ENCODE data around the gene SETD7.

The SETD7 gene

GRCh38 chr4:139547979-139548378 is 8.0 kb downstream of the SETD7 start:
- no peak for DNase-seq (ENCODE audit: low read depth)

GRCh38 chr4:139540632-139541031 is 15.4 kb downstream of the SETD7 start:
- DNase-seq (ENCODE audit: low read depth), result no peak

- DNase-seq (ENCODE audit: low read depth), result no peak
Observed at GRCh38 chr4:139540161-139540560, 15.9 kb downstream of the SETD7 start.

DNA sequence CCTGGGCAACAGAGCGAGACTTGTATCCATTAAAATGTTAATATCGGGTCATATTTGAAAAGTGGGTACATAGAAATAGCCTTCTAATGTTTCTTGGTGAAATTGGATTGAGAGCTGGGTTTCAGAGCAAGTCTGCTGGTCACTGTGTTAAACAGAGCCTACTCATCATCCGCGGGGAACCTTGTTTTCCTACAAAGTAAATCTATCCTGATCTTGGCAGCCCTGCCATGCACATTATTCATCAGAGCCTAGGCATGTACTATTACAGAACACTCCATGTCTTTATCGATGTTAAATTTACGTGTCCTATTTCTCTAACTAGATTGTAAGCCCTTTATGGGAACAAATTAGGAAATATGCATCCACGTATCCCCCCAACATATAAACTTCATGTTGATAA is 18.7 kb downstream of the SETD7 start:
- DNase-seq (ENCODE audit: low read depth), result no peak

GRCh38 chr4:139535871-139536234 is 20.2 kb downstream of the SETD7 start:
- no peak for DNase-seq (ENCODE audit: low read depth)

GRCh38 chr4:139535228-139535870 is 20.7 kb downstream of the SETD7 start:
- DNase-seq (ENCODE audit: low read depth), result no peak

- DNase-seq (ENCODE audit: low read depth), result no peak
Observed at GRCh38 chr4:139534287-139534950, 21.6 kb downstream of the SETD7 start.

DNA sequence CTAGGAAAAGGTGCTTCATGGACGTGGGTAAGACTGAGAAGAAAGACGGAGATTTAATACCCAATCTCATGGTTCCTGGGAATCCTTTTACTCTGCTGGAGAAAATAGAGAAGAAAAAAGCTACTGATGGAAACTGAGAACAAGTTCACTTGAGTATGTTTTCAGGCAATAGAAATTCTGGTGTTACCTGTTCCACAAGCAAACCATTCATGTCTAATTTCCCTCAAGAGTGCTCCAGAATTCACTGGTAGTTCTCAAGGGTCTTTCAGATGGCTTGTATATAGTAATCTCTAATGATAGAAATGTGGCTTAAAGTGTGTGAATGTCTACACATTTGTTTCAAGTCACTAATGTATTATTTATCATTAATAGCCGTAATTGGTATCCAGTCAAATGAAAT is 22.5 kb downstream of the SETD7 start:
- no peak for DNase-seq (ENCODE audit: low read depth)

- no peak for DNase-seq (ENCODE audit: low read depth)
Observed at GRCh38 chr4:139532947-139533346, 23.1 kb downstream of the SETD7 start.

DNA sequence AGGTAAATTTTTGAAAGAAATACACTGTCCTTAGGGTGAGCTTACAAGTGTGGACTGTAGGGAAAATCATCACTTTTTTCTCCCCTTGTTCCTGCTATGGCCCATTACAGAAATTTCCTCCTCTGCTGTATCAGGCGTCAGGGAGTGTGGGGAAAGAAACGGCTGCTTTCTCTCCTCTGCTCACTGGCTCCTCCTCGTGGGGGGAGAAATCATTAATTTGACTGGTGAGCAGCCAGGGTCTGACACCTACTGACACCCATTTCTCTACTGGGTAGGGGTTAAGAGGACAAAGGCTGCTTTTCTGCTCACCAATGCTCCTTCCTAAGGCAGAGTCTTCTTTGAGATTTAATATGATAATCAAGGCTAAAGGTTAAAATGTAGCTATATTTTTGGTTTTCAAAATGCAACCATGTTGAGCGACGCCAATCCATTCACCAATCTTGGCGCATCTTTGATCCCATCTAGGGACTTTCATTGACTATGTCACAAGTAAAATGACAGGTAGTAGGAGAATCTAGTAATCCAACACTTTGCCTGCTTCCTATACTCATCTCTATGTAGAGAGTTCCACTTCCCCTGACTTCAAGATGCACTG is 25.1 kb downstream of the SETD7 start:
- no peak for DNase-seq (ENCODE audit: low read depth)

DNA sequence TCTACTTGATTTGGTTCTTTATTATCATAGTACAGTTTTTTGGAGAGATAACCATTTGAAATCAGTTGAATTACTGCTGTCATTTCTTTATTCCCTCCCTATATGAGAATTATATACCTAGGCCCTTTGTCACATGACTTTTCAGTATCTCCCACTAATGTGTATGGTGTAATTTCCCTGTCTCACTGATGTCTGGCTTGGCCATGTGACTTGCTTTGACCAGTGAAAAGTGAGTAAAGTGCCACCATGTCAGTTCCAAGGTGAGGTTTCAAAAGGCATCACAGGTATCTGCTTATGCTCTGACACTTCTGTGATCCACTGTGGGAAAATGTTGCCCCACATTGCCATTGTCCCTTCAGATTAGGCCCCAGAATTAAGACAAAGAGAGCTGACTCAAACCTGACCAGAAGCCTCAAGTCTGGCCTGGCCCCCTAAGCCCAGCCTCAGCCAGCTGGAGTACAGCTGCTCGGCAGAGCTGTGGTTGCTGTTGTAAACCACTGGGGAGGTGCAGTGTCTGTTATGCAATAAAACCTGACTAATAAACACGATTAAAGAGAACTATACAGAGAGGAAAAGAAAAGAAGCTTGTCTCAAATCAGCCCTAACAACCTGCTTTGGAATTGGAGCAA is 27.5 kb downstream of the SETD7 start:
- DNase-seq (ENCODE audit: low read depth), result peak; percentile 67

GRCh38 chr4:139526928-139527327 is 29.1 kb downstream of the SETD7 start:
- DNase-seq (ENCODE audit: low read depth), result no peak

DNA sequence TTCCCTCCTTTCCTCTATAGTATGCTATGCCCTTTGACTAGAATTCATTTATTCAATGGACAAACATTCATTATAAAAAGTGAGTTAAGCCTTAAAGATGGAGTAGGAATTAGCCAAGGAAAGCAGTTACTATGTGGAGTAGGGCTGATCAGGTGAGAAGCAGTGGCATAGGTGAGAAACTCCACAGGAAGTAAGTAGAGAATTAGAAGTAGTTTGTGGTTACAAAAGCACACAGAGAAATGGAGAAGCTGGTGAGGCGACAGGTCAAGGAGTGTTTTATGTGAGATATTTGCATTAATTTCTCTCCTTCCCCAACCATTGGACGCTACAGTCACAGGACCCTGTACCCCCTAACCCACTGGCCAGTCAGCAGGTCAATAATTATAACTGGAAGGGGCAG is 30.6 kb downstream of the SETD7 start:
- DNase-seq (ENCODE audit: low read depth), result no peak

- DNase-seq (ENCODE audit: low read depth), result no peak
Observed at GRCh38 chr4:139524062-139524631, 31.9 kb downstream of the SETD7 start.

DNA sequence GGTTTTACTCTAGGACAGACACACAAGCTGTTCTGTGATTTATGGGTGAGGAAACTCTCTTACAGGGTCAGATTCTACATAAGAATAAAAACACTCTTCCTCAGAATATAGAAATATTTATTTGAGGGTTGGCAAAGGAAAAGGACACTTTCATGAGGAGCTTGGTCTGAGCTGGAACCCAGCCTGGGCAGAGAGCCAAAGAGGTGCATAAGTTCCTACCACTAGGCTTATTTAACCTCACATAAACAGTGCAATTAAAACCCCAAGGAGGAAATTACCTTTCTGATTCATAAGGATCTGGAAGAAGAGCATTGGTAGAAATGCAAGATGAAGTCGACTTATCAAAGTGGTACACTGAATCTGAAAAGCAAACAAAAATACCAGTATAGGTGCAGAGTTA is 32.9 kb downstream of the SETD7 start:
- DNase-seq (ENCODE audit: low read depth), result no peak

DNA sequence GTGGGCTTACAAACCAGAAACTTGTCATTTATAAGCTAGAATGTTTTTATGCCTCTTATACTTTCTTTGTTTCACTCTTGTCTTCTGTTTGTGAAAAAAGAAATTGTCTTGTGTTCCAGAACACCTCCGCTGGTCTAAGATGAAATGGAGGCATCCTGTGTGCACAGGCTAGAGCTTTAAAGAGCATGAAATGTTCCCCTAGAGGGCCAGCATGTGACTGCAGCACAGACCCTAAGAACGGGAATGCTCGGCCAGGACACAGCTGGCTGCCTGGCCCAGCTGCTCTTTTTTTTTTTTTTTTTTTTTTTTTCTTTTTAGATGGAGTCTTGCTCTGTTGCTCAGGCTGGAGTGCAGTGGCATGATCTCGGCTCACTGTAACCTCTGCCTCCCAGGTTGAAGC is 33.6 kb downstream of the SETD7 start:
- no peak for DNase-seq (ENCODE audit: low read depth)

DNA sequence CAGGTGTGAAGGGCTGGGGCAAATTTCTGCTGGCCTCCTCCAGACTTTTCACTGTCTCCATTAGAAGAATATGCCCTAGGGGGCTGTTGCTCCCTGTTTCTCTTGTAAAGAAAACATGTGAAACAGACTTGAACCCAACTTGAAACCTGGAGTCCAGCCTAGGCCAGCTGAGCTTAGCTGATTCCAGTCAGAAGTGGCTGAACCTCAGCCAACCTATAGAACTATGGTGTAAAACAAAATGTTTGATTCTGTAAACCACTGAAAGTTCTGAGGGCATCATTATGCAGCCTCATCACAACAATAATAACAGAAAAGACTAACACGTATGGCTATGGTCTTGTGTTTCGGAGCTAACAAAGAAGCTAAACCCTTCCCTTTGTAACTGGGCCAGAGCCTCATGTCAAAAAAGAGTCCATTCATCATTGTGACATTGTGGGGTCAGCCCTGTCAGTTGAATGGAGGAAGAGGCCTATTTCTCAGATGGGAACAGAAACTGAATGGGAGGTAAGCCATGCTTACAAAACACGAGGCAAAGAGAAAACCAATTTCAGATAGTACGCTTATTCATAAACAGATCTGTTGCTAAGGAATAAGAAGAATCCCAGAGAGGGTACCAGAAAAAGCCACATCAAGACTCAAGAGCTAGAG is 34.1 kb downstream of the SETD7 start:
- DNase-seq (ENCODE audit: low read depth), result no peak

DNA sequence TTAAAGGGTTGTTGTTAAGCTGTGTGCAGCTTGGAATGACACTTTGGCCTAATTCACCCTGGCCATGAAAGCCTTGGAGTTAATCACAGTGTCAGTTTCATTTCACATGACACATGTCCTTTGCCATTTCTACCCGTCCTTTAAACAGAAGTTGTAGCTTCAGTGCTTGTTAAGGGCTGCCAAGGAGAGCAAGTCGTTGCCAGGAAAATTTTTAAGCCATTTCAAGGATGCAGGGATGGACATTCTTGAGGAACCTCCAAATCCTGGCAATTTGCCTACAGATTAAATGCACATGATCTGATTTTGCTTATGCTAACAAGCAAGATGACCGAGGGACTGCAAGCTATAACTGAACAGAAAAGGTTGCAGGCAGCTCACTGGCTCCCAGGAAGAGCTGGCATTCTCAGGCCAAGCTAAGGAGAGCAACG is 40.5 kb downstream of the SETD7 start:
- DNase-seq (ENCODE audit: low read depth), result no peak

DNA sequence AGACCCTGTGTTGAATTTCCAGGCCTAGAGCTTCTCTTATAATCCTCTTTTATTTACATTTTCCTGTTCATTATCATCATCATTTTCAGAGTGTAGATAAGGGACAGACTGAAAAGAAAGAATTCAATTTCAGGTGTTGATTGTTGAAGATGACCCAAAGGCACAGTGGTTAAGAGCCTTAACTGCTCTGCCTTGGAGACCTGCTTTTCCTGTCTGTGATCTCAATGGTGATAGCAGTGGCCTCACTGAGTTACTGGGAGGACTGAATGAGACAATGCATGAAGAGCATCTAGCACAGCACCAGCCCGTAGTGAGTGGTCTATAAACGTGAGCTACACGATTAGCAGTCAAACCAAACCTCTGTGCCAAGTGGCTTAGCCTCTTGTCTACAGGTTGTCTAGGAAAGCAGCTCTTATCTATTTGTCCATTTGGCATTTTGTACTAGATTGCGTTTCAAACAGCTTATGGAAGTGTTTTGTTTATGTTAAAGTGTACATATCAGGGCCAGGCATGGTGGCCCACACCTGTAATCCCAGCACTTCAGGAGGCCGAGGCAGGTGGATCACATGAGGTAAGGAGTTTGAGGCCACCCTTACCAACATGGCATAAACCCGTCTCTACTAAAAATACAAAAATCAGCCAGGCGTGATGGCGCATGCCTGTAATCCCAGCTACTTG is 41.5 kb downstream of the SETD7 start:
- DNase-seq (ENCODE audit: low read depth), result no peak

- DNase-seq (ENCODE audit: low read depth), result no peak
Observed at GRCh38 chr4:139511320-139511719, 44.7 kb downstream of the SETD7 start.

DNA sequence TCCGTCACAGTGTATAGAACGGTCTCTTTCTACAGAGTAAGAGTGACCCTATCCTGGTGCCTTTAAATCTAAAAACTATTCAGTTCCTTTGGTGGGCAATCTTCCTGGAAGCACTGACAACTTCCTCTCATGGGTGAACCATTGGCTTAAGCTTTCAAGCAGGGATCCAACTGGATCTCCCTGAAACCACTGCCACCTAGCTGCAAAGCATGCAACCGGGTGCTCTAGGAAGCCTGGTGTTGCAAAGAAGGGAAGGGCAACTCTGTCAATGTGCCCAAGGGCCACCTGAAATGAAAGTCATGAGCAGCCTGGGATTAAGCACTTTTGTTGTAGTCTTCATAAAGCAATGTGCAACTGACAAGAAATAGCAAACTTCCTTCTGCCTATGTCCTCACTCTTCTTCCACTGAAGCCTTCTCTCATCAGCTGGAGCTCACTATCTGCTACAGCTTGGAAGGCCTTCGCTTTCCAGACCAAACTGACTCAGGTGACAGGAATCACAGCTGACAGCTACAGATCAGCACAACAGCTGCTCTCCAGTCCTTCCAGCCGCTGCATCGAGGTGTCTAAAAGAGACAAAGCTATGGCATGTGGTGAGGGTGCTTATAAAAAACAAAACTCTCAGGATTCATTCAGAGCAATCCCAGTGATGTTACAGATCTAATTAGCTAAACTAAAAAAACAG is 46.1 kb downstream of the SETD7 start:
- no peak for DNase-seq (ENCODE audit: low read depth)

Data from fibroblast of the conjunctiva (primary cell).